A673 (cell line): ENCODE results near the gene HBA1. TPM values are rescaled to one million over a fixed set of nuclear protein-coding genes. Genes with fewer than 3 reads are reported as not detected.
"Not testable (repeated sequence)": the region's sequence is repeated elsewhere in the genome, so short reads cannot be mapped to it uniquely, and the experiment has no call there.

Experiments used
- BruUV-seq: library from RNA; stranded (reverse); fragments of 400-500 nt; replicated peaks from 2 replicates; lab custom pipeline; 2021; lab: Mats Ljungman, UMichigan
- CTCF ChIA-PET: fragments of 300-600 bp; sonication (Branson Sonifier 250); formaldehyde crosslinking; loops from one replicate; lab custom pipeline; 2022; ENCODE audit warnings: antibody characterized with exemption; lab: Charles Lee
- POLR2A ChIA-PET: fragments of 300-600 bp; sonication (Branson Sonifier 250); formaldehyde crosslinking; loops from one replicate; lab custom pipeline; 2022; ENCODE audit warnings: antibody characterized with exemption; ENCODE audit not compliant: low non-redundant PET; lab: Charles Lee
- DNase-seq: peaks from one replicate; pipeline ENCODE4 v3.0.0-alpha.2; 2015; ENCODE audit warnings: low spot score
- H3K27ac ChIP-seq: fragments of 200-600 bp; sonication (generic); 2 replicates; pipeline ENCODE4 v1.5.1; 2016; ENCODE audit warnings: mixed run types, low read depth, mild to moderate bottlenecking, mixed read lengths, antibody characterized with exemption, low read length; ENCODE audit not compliant: poor library complexity, severe bottlenecking
- H3K27me3 ChIP-seq: fragments of 200-600 bp; sonication (generic); replicated peaks from 2 replicates; pipeline ENCODE4 v1.6.1; 2017; ENCODE audit warnings: mixed run types, low read depth, mild to moderate bottlenecking, mixed read lengths, antibody characterized with exemption, low read length; ENCODE audit not compliant: insufficient read depth, poor library complexity
- H3K36me3 ChIP-seq: fragments of 200-600 bp; sonication (generic); 2 replicates; pipeline ENCODE4 v1.6.1; 2016; ENCODE audit warnings: mixed run types, mild to moderate bottlenecking, mixed read lengths, antibody characterized with exemption, low read length; ENCODE audit not compliant: insufficient read depth, poor library complexity, severe bottlenecking
- H3K4me1 ChIP-seq: fragments of 200-600 bp; sonication (generic); 2 replicates; pipeline ENCODE4 v1.6.1; 2017; ENCODE audit warnings: mixed run types, mild to moderate bottlenecking, mixed read lengths, antibody characterized with exemption, low read length; ENCODE audit not compliant: insufficient read depth, poor library complexity, severe bottlenecking
- H3K4me3 ChIP-seq: fragments of 200-600 bp; sonication (generic); 2 replicates; pipeline ENCODE4 v1.5.1; 2016; ENCODE audit warnings: low read depth, mixed run types, mild to moderate bottlenecking, mixed read lengths, low read length; ENCODE audit not compliant: poor library complexity, severe bottlenecking
- H3K9me3 ChIP-seq: fragments of 200-600 bp; sonication (generic); 2 replicates; pipeline ENCODE4 v1.6.1; 2016; ENCODE audit warnings: mixed run types, low read depth, mild to moderate bottlenecking, mixed read lengths, antibody characterized with exemption, low read length; ENCODE audit not compliant: poor library complexity, severe bottlenecking
- CTCF ChIP-seq: fragments of 300-800, 200-600 bp; sonication (generic); conservative IDR thresholded peaks from 2 replicates; pipeline ENCODE4 v1.5.1; 2017; ENCODE audit warnings: low read depth, mild to moderate bottlenecking, antibody characterized with exemption, low read length, moderate library complexity, mixed read lengths
- EZH2 ChIP-seq: fragments of 200-600 bp; sonication (generic); IDR thresholded peaks from 2 replicates; pipeline ENCODE4 v1.6.1; 2017; ENCODE audit warnings: borderline replicate concordance, low read depth, mild to moderate bottlenecking, mixed read lengths, antibody characterized with exemption, low read length; ENCODE audit not compliant: poor library complexity, severe bottlenecking
- intact Hi-C: fragments of 100-400 bp; cut with micrococcal nuclease; formaldehyde crosslinking; loops from one replicate; pipeline ENCODE4 v1.10.0; 2022; ENCODE audit not compliant: unreplicated experiment
- total RNA-seq: library from RNA; stranded (reverse); gene quantifications from 2 replicates; pipeline ENCODE4 v1.2.3, GENCODE V29; 2021

HBA1 gene
- total RNA-seq, 1 experiment from 2014 or later, result 5.9 TPM

- ChIA-PET POLR2A (interaction anchor here (0.7 kb wide), 1 partner anchor 29 kb away, joined by 4 read pairs; no protein-coding TSS in a partner anchor), CTCF (interaction anchor here (0.7 kb wide), 1 partner anchor 270 kb away, joined by 3 read pairs; no protein-coding TSS in a partner anchor)
- no peak overlapping the region for H3K27ac ChIP-seq
- no peaks in the 10 kb centered on the region for H3K36me3 ChIP-seq
- BruUV-seq, result no TSS peak
- TF ChIP-seq CTCF (no peak), EZH2 (no peak)
- intact Hi-C loops, result no loop called here
- H3K4me3 ChIP-seq, result no peak overlapping the region
- DNase-seq, result no peak
- H3K9me3 ChIP-seq, result no peaks in the 10 kb centered on the region
- H3K27me3 ChIP-seq, result no peaks in the 10 kb centered on the region
- H3K4me1 ChIP-seq, result no peaks in the 10 kb centered on the region
Observed at GRCh38 chr16:149024-149660, 27.3 kb upstream of the HBA1 start.

GRCh38 chr16:152141-153128 lies 24.0 kb upstream of the HBA1 start, which contains the start of gene HBZ:
Gene HBZ (plus strand): TSS chr16:152644. CDS start chr16:152910, 266 bp downstream.
- BruUV-seq, result no TSS peak
- no peak for DNase-seq
- intact Hi-C loops, result no loop called here
- Histone ChIP-seq H3K27me3 (no peaks in the 10 kb centered on the region), H3K4me1 (no peaks in the 10 kb centered on the region), H3K36me3 (no peaks in the 10 kb centered on the region), H3K4me3 (no peak within 1 kb of the TSS), H3K9me3 (no peaks in the 10 kb centered on the region), H3K27ac (no peak within 1 kb of the TSS)
- POLR2A ChIA-PET, result no interaction called here
- TF ChIP-seq EZH2 (no peak), CTCF (no peak)
- CTCF ChIA-PET, result no interaction called here

- DNase-seq, CTCF ChIA-PET, H3K4me1 ChIP-seq, intact Hi-C loops, H3K9me3 ChIP-seq, H3K27me3 ChIP-seq, BruUV-seq, H3K36me3 ChIP-seq, H3K27ac ChIP-seq, POLR2A ChIA-PET, H3K4me3 ChIP-seq: not testable (repeated sequence)
Observed at GRCh38 chr16:153129-153521, 23.4 kb upstream of the HBA1 start.

GRCh38 chr16:153550-154216 lies 22.8 kb upstream of the HBA1 start:
- H3K9me3 ChIP-seq, POLR2A ChIA-PET, CTCF ChIA-PET: not testable (repeated sequence)

More at GRCh38 chr16:153550-154216, 22.8 kb upstream of the HBA1 start:
- H3K36me3 ChIP-seq, DNase-seq, BruUV-seq, H3K4me1 ChIP-seq, H3K27me3 ChIP-seq, H3K27ac ChIP-seq, H3K4me3 ChIP-seq, intact Hi-C loops: not testable (repeated sequence)
